PFSK-1 (cell line): ENCODE results near the gene S100A2.

Experiments used
- FOXP2 ChIP-seq: optimal IDR thresholded peaks from 2 replicates; pipeline ENCODE3; 2011; ENCODE audit warnings: borderline replicate concordance, control low read depth, inconsistent platforms; ENCODE audit not compliant: insufficient read depth; ENCODE audit errors: extremely low read length, extremely low read depth
- POLR2AphosphoS5 ChIP-seq: IDR thresholded peaks from 2 replicates; pipeline ENCODE4 v1.6.1; 2012; ENCODE audit warnings: low read depth, mild to moderate bottlenecking, control low read depth, low read length, moderate library complexity
- REST ChIP-seq, 2 experiments: IDR thresholded peaks; 2 replicates each; pipeline versions ENCODE4 v1.6.1 to v1.8.0; 2011 to 2012; ENCODE audit warnings: low read depth in 2 of 2, low read length in 2 of 2, control low read depth in 1 of 2, inconsistent platforms in 1 of 2, mild to moderate bottlenecking in 1 of 2, moderate library complexity in 1 of 2; ENCODE audit not compliant: insufficient read depth in 1 of 2
- SIN3A ChIP-seq: IDR thresholded peaks from 2 replicates; pipeline ENCODE4 v1.6.1; 2012; ENCODE audit warnings: mild to moderate bottlenecking, low read length, moderate library complexity, borderline replicate concordance; ENCODE audit not compliant: insufficient read depth
- TAF1 ChIP-seq: IDR thresholded peaks from 2 replicates; pipeline ENCODE4 v1.6.1; 2012; ENCODE audit warnings: low read length, control low read depth, borderline replicate concordance; ENCODE audit not compliant: insufficient read depth

The S100A2 gene

DNA sequence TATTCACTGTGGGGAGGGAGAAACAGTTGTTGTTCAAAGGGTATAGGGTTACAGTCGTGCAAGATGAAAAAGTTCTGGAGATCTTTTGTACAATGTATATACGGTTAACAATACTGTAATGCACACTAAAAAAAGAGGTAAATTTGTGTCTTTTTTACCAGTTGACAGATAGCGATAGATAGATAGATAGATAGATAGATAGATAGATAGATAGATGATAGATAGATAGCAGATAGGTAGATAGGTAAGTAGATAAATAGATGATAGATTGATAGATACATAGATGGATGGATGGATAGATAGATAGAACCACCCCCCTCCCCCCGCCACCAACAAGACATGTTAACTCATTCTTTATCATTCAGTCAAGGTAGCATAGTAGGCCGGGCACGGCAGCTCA is 37.1 kb upstream of the S100A2 start:
- TF ChIP-seq TAF1: no peak
- TF ChIP-seq FOXP2: no peak

DNA sequence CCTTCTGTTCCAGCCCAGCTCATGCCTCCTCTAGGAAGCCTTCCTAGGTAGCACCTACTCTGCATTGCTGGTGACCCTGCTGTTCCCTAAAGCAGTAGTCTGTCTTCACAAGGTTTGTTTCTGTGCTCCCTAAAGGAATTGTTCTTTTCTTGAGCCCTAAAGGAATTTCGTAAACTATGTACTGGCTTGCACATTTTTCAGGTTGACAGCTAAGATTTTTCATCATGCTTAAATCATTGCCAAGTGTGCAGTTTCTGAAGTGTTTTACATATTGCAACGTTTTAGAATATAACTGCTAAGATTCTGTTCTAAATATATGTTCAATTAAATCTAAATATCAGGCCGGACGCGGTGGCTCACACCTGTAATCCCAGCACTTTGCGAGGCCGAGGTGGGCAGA is 34.2 kb upstream of the S100A2 start:
- TF ChIP-seq FOXP2 (no peak), REST (IDR thresholded peaks at IDR 0.05; ENCODE audit: insufficient read depth in 1 of 2, low read depth in 2 of 2, low read length in 2 of 2) (no peak), POLR2AphosphoS5 (no peak), SIN3A (no peak), TAF1 (no peak)

DNA sequence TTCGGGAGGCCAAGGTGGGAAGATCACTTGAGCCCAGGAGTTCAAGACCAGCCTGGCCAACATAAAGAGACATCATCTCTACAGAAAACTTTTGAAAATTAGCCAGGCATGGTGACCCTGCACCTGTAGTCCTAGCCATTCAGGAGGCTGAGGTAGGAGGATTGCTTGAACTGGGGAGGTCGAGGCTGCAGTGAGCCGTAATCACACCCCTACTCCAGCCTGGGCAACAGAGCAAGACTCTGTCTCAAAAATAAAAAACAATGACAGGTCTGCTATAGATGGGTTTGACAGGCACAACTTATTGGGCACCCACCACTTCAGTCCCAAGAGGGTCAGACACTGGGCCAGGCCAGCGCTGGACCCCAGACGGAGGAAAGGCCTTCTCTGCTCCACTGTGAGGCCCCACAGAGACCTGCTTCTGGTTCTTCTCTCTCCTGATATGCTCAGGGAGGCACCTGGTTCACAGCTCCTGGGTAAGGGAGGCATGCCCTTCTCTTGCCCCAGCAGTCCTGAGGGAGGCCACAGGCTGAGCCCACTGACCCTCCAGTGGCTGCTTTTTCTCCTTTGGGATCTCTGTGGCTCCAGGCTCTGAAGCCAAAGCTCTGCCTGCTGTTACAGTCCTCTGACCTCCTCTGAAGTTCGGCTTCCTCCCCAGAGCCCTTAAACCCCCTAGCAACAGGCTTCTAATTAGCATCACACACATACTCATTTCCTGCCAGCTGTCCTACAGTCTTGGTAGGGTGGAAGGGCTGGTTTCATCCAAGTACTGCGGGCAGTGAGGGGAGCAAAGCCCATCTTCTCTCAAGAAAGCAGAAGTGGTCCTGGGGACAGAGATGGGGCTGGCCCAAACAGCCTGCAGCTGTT is 32.9 kb upstream of the S100A2 start:
- TF ChIP-seq POLR2AphosphoS5 (no peak), REST (IDR thresholded peaks at IDR 0.05; ENCODE audit: insufficient read depth in 1 of 2, low read depth in 2 of 2, low read length in 2 of 2) (peak in 1 of 2 experiments; percentile 62; a peak in 1 of 4 replicates), TAF1 (no peak), SIN3A (peak; percentile 35; the same call in 1 of the 2 replicates), FOXP2 (no peak)

DNA sequence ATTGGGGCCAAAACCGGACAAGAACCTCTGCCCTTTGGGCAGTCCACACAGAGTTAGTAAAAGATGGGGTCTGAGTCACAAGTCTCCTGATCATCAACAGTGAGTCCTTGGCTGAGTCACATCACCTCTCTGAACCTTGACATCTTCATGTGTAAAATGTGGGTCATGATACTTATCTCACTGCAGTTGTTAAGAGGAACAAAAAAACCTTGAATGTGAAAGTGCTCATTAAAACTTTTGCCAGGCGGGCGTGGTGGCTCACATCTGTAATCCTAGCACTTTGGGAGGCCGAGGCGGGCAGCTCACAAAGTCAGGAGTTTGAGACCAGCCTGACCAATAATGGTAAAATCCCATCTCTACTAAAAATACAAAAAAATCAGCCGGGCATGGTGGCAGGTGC is 31.6 kb upstream of the S100A2 start:
- TF ChIP-seq FOXP2 (no peak), REST (IDR thresholded peaks at IDR 0.05; ENCODE audit: insufficient read depth in 1 of 2, low read depth in 2 of 2, low read length in 2 of 2) (no peak), TAF1 (no peak), SIN3A (no peak), POLR2AphosphoS5 (no peak)

DNA sequence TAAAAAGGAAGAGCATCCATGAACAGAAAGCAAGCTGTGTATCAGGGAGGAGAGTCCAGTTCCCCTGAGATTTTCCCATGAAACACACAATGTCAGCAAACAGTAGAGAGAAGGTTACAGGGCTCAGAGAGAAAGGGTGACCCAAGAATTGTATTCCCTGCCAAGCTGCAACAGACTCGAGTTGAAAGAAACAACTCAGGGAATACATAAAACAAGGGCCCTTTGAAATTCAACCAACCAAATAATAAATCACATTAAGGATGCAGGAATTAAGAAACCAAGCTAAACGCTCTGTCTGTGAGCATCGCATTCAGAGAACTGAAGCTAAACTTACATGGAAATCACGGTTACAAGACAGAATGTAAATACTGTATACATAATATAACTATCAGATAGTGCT is 27.1 kb upstream of the S100A2 start:
- no peak for TF ChIP-seq TAF1
- TF ChIP-seq POLR2AphosphoS5: no peak
- no peak for TF ChIP-seq REST (IDR thresholded peaks at IDR 0.05; ENCODE audit: insufficient read depth in 1 of 2, low read depth in 2 of 2, low read length in 2 of 2)
- no peak for TF ChIP-seq SIN3A
